ENCODE results near the gene PPM1A.

PPM1A gene

GRCh38 chr14:60302663-60303062 is 53.6 kb downstream of the PPM1A start:
- no peak for DNase-seq (ENCODE audit: low spot score)
- in situ Hi-C loops (cut with MboI; ENCODE audit: low sequenced_read_pairs, unreplicated experiment): no loop called here

GRCh38 chr14:60303745-60304144 is 54.7 kb downstream of the PPM1A start:
- in situ Hi-C loops (cut with MboI; ENCODE audit: low sequenced_read_pairs, unreplicated experiment): no loop called here
- no peak for DNase-seq (ENCODE audit: low spot score)
- TF ChIP-seq CTCF (IDR thresholded peaks at IDR 0.05; ENCODE audit: borderline replicate concordance, control extremely low read depth, extremely low read depth, insufficient read depth, missing control alignments): no peak

More at GRCh38 chr14:60302663-60303062, 53.6 kb downstream of the PPM1A start:
- no peak for TF ChIP-seq CTCF (IDR thresholded peaks at IDR 0.05; ENCODE audit: borderline replicate concordance, control extremely low read depth, extremely low read depth, insufficient read depth, missing control alignments)

- no peak for DNase-seq (ENCODE audit: low spot score)
- in situ Hi-C loops (cut with MboI; ENCODE audit: low sequenced_read_pairs, unreplicated experiment): no loop called here
- TF ChIP-seq CTCF (IDR thresholded peaks at IDR 0.05; ENCODE audit: borderline replicate concordance, control extremely low read depth, extremely low read depth, insufficient read depth, missing control alignments): no peak
These were observed 55.5 kb downstream of the PPM1A start for GRCh38 chr14:60304509-60304908.

- no peak for DNase-seq (ENCODE audit: low spot score)
- in situ Hi-C loops (cut with MboI; ENCODE audit: low sequenced_read_pairs, unreplicated experiment): no loop called here
- TF ChIP-seq CTCF (IDR thresholded peaks at IDR 0.05; ENCODE audit: borderline replicate concordance, control extremely low read depth, extremely low read depth, insufficient read depth, missing control alignments): no peak
These were observed 61.0 kb downstream of the PPM1A start for GRCh38 chr14:60309867-60310552.

- no peak for TF ChIP-seq CTCF (IDR thresholded peaks at IDR 0.05; ENCODE audit: borderline replicate concordance, control extremely low read depth, extremely low read depth, insufficient read depth, missing control alignments)
- no peak for DNase-seq (ENCODE audit: low spot score)
- in situ Hi-C loops (cut with MboI; ENCODE audit: low sequenced_read_pairs, unreplicated experiment): no loop called here
These were observed 62.4 kb downstream of the PPM1A start for GRCh38 chr14:60311417-60311816.

GRCh38 chr14:60313093-60313492 is 64.1 kb downstream of the PPM1A start:
- DNase-seq (ENCODE audit: low spot score): no peak
- in situ Hi-C loops (cut with MboI; ENCODE audit: low sequenced_read_pairs, unreplicated experiment): no loop called here
- no peak for TF ChIP-seq CTCF (IDR thresholded peaks at IDR 0.05; ENCODE audit: borderline replicate concordance, control extremely low read depth, extremely low read depth, insufficient read depth, missing control alignments)

All from GM13976 (cell line).